Measurements from ENCODE around the gene CAMTA1.

Gene CAMTA1

DNA sequence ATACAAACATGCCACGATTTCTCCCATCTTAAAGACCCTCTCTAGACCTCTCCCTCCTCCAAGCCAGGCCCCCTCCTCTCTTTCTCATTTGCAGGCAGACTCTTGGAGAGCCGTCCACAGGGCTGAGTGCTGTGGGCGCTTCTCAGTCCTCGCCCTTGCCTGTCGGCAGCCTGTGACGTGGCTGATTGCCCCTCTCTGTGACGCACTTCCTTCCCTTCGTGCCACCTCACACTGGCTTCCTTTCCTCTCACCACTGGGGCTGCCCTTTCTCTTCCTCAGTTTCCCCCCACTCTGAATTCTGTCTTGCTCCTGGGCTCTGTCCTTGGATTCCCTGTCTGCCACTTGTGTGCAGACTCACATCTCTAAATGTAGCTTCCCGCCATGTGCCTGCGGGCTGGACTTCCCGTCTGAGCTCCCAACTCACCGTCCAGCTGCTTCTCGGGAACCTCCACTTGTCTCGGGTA is 227.2 kb downstream of the CAMTA1 start:
- no peak for DNase-seq

DNA sequence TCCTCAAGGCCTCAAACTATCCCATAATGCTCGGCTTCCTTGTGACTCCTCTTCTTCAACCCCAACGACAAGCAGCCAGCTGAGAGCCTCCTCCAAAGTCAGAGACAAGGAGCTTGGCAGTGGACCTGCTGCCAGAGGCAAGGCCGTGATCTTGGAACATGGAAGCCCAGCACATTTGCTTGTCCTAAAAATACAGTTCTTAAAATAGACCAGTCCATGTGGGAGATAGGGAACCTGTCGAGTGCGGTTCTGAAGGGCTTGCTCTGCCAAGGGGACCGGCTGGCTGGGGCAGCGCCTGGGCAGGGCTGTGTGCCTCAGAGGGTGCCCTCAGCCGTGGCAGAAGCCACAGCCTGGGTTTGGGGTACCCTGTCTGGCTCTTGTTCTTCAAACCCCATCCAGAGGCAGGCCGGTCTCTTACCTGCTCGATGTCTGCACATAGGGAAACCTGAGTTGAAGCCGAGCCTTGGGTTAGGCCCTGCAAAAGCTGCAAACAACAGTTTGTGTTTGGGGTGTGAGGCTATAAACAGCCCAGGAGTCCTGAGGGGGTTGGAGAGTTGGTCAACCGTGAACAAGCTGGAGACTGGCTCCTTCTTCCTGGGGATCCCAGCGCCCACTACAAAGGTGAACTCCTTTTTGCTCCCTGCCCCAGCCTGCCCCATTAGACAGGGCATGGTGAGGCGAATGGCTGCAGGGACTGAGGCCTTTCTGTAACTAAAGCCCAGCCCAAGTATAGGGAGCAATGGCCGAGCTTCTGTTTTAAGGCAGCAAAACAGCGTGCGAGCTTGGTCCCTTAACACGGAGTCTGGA is 228.8 kb downstream of the CAMTA1 start:
- DNase-seq: no peak

DNA sequence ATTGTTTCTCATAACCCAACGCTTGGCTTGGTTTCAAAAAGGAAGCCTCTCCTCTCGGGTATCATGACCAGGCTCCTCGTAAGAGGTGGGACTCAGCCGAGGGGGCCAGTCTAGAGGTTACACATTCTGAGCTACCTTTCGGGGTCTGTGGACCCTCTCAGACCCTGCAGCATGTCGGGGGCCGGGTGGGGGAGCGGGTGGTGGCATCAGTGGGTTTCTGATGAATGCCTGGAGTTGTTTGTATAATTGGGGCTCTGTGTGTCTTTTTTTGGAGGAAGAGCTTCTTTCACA is 229.3 kb downstream of the CAMTA1 start:
- DNase-seq: no peak

DNA sequence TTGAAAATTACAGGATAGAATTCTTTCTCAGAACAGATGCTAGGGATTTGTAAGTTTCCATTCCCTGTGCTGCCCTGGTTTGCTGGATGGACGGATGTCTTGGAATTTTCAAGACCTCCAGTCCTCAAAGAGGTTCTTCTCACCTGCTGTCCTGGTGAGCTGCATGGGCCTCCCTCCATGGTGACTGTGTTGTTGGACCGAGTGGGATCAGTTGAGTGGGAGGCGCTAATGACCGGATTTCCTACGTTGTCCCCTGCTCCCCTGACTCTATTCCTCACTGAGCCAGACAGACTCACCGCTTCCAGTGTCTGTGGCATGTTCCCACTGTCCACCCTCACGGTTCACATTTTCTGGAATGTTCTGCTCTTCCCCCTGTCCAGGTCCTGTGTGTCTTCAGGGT is 229.8 kb downstream of the CAMTA1 start:
- DNase-seq: no peak

DNA sequence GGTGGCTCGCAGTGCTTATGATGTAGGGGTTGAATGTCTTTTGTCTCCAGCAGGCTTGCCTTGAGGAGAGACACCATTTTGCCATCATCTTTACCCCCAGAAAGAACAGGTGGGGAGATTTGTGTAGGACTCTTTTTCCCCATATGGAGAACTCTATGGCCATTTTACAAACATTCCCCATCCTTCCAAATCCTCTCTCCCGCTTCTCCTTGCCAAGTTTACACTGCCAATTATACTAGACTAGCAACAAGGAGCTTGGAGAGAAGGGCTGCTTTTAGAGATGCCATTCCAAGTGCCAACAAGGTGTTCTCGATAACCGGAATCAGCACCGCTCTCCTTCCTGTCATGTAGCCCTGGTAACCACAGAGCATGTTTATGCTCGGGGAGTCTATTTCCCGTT is 233.1 kb downstream of the CAMTA1 start:
- DNase-seq: no peak

DNA sequence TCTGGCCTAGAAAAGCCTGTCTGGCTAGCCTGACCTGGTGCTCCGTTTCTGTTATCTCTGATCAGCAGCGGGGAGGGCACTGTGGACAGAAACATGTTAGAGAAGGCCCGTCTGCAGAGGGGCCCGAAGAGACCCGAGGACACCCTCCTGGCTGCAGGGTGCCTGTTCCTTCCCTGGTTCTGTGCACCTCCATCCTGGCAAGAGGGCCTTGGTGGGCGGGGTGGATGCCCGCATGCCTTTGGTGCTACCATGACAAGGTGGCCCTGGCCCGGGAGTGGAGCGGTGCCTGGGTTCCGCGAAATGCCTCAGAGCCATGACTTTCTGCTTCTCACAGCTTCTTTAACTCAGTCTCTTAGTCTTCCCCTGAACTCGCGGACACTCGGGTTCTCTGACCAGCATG is 233.6 kb downstream of the CAMTA1 start:
- DNase-seq: no peak

DNA sequence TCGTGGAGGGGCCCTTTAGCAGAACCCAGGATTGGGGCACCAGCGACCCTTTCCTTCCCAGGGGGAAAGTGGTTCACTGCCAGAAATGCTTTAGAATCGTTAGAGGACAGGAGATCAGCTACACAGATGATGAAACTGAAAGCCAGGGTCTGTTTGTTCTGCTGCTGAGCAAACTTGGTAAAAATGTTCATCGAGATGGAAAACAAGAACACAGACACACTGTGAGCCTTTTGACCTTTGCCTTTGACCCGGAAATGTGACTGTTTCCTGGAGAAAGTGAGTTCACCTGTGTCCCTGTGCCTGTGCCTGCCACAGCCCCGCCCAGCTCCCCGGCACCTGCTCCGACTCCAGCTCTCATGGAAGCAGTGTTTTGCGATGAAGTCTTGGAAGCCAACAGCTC is 234.3 kb downstream of the CAMTA1 start:
- no peak for DNase-seq

DNA sequence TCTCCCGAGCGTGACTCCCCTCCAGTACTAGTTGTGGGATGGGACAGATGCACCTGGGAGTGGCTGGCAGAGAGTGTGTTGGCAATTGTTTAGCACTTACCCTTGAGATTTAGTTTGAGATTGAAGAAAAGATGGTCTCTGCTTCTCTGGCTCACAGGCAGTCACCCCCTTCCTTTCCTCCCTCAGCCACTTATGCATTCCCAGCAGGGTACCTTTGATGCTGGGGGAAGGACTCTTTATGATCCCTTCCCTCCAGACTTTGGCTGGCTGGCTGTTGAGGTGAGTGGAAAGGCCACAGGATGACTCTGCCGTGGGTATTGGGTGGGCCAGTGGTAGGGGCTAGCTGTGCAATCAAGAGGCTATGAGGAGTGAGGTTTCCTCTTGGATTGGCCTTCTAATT is 236.8 kb downstream of the CAMTA1 start:
- DNase-seq: no peak

DNA sequence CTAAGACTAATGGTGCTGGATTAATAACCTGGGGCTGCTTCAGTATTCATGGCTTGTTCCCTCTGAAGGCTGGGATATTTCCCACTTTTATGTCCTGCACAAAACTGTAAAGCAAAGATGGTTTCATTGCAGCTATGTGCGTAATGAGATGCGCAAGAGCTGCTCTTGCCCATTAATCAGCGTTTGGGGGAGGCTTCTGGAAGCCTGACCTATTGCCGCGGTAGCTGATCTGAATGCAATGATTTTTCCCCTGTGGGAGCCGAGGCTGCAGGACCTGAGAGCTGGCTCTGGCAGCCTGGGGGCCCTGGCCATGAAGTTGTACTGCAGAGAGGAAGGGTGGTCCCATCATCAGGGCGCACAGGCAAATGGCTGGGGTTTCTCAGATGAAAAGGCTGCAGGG is 239.8 kb downstream of the CAMTA1 start:
- no peak for DNase-seq

DNA sequence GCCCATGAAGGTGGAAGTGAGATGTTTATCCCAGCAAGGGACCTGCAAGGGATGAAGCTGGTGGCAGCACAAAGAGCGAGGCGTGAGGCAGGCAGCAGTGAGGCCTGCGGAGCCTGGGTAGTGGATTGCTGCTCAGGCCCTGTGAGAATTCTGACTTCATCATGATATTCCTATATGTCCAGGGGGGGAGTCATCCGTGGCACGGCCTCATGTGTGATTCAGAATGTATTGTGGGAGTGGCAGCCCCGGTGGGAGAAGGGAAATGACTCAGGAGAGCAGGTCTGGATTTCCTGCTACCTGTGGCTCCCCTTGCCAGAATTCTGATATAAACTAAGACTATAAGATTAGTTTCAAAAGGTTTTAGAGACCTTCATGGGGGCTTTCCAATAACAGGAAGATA is 240.9 kb downstream of the CAMTA1 start:
- DNase-seq: no peak

DNA sequence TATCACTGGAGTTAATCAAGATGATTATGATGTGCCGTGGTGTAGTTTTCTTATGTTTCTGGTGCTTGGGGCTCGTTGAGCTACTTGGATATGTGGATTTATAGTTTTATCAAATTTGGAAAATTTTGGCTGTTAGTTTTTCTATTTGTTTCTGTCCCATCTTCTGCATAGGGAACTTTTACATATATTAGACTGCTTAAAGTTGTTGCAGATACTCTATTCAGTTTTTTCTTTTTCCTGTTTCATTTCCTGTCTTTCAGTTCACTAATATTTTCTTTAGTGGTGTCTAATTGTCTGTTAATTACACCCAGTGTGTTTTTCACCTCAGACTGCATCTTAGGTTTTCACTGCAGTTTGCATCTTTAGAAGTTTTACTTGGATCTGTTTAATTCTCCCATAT is 247.7 kb downstream of the CAMTA1 start:
- DNase-seq: no peak

DNA sequence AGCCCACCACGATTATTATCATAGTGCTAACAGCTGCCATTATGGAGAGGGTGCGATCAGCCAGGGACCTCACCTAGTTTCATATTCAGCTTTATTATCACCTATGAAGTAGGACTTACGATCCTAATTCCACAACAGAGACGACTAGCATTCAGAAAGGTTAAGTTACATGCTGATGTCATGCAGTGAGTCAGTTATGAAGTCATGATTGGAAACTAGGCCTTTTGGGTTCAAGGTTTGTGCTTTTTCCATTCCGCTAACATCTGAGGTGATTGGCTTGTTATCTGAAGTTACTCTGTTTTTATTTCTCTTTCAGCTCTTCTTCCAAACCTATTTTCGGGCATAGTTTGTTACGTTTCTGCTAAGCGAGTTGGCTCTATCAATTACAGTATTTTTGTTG is 251.1 kb downstream of the CAMTA1 start:
- no peak for DNase-seq

DNA sequence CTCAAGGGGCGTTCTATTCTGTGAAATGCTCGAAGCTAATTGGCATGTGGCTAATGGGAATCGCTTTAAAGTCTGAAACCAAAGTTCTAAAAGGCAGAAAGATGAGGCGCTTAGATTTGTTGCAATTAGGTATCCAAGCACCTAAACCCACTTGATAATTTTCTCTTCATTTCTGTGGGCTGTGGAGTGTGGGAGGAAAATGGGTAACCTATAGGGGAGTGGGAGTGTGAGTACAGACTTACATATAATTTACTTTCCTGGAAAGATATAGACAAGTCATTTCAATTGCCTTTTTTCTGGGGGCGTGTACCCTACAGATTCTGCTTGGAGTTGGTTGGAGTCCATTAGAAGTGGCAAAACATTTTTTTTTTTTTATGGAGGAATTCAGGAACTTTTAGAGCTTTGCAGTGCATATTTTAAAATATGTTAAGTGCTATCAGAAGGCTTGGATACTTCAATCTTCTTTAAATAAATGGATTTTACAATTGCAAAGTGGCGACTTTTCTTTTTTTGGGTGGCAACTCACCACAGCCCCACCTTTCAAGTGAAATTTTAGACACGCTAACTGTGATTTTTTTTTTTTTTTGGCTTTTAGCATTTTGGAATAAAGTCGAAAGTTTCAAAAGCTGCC is 254.5 kb downstream of the CAMTA1 start:
- DNase-seq: no peak

DNA sequence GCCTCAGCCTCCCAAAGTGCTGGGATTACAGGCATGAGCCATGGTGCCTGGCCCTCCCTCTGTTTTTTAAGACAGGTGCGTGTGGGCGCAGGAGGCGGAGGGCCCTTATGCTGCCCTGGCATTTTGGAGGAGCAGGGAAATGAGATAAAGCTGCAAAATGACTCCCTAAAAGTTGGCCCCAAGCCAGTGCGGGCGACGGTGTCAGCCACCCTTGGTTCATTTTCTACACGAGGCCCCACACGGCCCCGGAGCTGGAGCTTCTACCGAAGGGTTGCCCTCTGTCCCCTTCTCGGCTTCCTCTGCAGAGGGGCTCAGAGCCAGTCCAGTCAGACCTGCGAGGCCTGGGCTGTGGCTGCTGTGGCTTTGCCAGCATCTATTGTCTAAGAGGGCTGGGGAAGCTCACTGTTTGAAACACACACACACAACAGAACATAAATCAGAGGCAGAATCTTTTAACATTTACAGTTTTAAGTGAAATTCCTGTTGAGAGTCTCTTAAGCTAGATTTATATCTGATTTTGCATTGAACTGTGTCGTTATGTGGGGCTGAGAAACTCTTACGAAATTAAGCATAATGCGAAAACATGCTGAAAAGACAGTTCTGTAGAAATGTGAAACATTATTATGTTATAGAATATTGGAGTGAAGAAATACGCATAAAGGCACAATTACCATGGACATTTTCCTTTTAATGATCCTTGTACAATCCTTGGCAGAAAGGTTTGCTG is 255.9 kb downstream of the CAMTA1 start:
- no peak for DNase-seq

DNA sequence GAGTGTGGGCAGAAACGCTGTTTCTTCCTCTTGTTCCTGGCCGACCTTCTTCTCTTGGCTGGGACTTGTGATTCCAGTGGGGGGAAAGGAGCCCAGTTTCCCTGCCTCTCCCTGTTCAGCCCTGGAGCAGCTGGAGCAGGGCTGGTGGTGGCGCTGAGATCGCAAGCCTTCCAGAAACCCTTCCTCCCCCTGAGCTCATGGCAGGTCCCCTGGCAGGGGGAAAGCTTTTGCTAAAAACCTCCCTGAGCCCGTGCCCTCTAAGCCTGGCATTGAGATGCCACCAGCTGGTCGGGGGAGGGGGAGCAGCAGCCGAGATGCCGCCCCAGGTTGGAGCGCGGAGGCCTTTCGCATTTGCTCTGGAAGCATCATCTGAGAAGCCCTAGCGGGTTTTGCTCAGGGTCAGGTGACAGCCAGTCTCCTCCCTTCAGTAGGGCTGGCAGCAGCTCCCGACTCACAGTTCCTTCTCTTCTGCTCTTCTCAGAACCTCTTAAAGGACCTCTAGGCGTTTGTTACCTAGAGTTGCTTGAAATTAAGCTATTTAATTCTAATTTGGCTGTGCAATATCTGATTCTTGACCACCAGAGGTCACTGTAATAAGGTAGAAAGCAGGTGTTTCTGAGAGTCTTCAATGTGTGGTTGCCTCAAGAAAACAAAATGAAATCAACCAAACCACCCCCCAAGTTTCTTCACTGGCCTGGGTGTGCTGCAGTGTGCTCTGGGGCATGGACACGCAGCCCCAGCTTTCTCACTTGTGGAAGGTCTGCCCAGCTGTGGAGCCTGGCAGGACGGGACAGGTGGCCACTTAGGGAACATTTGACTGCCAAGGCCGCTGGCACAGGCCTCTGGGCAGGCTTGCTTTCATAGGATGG is 257.3 kb downstream of the CAMTA1 start:
- no peak for DNase-seq

DNA sequence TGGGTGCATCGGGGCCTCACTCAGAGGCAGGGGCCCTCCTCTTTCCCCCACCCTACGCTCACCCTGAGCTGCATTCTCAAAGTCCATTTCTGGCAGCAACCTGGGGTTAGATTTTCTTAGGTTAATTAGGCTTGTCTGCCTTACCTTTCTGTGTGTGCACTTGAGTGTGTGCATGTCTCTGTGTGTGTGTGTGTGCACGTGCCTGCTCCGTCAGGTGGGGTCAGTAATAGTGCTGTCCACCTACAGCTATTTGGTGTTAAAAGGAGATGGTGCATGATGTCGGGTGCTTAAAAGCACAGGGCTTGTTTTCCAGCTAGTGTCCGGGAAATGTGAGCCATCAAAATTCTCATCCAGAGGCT is 257.9 kb downstream of the CAMTA1 start:
- DNase-seq: no peak

DNA sequence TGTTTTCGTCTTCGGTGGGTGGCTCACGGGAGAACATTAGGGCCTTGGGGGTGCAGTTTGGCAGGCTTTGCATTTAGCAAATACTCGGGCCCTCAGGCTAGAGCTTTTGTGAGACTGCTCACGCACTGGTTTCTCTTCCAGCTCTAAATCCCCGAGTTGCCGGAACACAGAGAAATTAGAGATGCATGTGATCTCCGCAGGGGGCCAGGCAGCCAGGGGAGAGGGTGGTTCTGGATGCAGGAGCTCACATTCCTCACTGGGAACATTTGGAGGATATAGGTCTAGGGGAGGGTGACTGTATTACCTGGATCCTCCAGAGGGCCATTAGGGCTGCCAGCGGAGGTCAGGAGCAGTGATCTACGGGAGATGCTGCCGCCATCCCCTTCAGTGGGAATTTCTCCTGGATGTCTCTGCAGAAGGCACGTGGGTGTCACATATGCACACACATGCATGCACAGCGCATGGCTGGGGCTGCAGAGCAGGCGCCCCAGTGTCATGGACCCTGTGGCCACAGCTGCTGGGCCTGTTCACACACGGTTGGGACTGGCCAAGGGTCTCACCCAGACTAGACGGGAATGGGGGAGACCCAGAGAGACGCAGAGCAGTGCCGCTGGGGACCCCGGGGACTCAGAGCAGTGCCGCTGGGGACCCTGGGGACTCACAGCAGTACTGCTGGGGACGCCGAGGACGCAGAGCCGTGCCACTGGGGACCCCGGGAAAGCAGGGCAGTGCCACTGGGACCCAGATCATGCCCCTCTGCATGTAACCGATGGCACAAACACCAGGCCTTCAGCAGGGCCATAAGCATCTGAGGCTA is 258.7 kb downstream of the CAMTA1 start:
- no peak for DNase-seq

DNA sequence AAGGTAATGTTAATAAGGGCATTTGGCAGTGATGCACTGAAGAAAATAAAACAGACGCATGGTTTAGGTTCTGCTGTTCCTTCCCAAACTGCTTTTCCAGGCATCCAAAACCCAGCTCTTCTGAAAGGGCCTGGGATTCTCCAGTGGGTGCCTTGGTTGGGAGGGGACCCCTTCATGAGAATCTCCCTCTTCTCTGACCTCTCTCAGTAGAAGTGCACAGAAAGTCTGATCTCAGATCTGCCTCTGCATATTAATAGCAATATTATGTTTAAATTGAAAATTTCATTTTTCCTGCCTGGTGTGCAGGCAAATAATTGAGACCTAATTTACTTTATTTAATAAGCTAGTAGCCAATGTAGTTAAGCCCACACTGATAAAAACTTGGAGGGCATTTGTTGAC is 260.6 kb downstream of the CAMTA1 start:
- DNase-seq: no peak

DNA sequence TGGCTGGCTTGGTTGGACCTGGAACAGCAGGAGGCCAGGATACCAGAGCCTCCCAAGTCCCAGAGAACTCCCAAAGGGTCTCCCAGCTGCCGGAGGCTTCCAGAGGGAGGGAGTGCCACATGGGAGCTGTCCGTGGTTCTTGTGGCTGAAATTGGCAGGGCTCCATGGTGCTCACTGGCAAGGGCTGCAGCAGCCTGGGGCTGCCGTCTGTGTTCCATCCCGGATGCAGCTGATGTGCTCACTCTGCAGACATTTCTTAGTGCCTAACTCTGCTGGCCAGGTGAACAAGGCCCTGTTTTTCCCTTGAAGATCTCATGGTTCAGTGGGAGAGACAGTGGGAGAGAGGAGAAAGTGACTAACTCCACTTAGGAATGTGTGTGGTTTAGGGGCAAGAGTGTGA is 261.1 kb downstream of the CAMTA1 start:
- DNase-seq: no peak

DNA sequence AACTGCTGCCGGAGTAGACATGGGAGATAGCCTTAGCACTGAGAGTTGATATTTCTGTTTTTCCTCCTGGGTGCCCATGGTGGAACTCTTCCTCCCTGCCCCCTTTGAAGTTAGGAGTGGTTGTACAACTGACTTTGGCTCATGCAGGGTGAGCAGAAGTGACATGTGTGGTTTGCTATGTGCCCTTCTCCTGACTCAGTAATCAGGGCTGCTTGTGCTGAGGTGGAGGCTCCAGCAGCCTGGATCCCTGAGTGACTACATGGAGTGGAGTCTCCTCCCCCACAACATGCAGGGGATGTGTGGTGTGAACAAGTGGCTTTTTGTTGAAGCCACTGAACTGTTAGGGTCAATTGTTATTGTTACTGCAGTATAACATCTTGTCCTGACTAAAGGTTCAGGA is 261.6 kb downstream of the CAMTA1 start:
- no peak for DNase-seq

DNA sequence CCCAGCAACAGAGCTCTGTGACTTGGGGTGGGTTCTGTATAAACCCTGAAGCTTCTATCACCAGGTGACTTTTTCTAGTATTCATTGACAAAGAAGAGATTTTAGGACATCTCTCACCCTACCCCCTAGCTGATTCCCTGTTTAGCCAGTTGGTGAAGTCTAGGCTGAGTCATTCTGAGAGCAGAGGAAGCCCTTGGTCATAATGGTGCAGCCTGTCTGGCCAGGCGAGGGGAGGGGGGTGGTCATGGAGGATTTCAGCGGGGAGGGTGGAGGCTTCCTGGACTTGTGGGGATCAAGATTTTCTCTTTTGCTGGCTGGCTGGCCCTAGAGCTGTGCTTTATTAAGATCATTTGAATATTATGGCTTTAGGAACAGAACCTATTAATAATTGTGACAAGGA is 262.6 kb downstream of the CAMTA1 start:
- no peak for DNase-seq

DNA sequence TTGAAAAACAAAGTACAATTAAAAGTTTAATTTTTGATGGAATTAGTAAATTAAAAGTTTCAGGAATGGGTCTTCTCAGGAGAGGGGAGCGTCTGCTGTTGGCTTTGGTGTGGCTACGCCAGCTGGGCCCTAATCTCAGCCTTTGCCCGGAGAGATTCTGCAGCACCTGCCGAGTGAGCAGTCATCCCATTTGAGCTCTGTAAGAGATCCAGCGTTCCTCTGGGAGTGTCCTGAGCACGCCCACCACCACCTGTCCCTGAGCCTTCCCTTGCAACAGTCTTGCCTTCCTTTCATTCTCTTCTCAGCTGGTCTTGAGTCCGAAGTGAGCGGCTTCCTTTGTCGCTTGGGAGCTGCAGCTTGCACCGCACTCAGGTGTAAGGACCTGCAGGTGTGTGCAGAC is 263.1 kb downstream of the CAMTA1 start:
- no peak for DNase-seq
